Measurements from ENCODE around the gene CRYBG2.

GRCh38 chr1:26368006-26368405 is 14.1 kb upstream of the CRYBG2 start:
- TF ChIP-seq SIN3A (IDR thresholded peaks at IDR 0.05; ENCODE audit: borderline replicate concordance, insufficient read depth, low read depth, low read length) = no peak
- TF ChIP-seq POLR2AphosphoS5 (IDR thresholded peaks at IDR 0.05; ENCODE audit: low read depth, low read length) = no peak
- TF ChIP-seq CTCF (IDR thresholded peaks at IDR 0.05) = no peak

Measured in Panc1 (cell line).